ENCODE results near the gene NCBP2L. TPM values are rescaled to one million over a fixed set of nuclear protein-coding genes. Genes with fewer than 3 reads are reported as not detected.

NCBP2L gene
- total and polyA plus RNA-seq, 9 of the 15 experiments (the other 6 are each of a cell fraction or from before 2014, with no cell fraction given): not detected

DNA sequence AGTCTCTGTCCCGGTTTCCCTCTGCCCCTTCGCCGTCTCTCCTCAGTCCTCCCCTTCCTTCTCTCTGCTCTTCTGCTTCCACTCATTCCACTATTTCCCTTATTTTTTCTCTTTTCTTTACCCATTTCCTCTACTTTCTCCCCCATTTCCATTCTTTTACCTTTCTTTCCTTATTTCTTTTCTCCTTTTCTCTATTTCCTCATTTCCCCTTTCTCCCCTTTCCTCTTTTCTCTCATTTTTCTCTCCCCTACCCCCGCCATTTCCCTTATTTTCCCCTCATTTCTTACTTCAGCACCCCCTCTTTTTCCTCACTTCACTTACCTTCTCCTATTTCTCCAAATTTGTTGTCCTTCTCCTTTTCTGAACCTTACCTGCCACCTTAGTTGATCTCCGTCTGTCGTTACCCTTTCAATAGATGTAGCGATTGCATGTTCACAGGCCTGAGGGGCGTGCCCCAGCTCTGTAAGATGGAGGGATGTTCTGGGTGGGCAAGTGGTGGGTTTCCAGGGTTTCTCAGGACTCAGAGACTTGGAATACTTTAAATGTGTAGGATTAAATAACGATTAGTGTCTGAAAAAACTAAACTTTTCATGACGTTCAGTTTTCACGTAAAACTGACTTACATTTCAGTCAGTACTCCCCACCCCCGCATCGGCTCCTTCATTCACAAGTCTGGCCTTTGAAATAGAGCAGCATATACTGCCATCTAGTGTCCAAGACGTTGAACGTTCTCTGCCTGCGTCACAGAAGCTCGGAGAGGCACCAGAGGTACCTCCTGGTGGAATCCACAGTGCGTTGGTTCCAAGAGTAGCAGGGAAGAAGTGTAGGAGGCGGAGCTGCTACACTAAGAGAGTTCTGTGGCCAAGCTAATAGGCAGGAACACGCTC lies 641 bp upstream of the NCBP2L start (continued):
- TF ChIP-seq MGA (IDR thresholded peaks at IDR 0.05) (no peak), SRF (CRISPR knock-in tag; IDR thresholded peaks at IDR 0.05) (no peak), LCOR (CRISPR knock-in tag; IDR thresholded peaks at IDR 0.05) (no peak), CREBBP (IDR thresholded peaks at IDR 0.05; ENCODE audit: low read depth, low read length) (no peak), TOE1 (IDR thresholded peaks at IDR 0.05; ENCODE audit: borderline replicate concordance) (0 out of 2 replicates have a peak, but pooled peaks have one; percentile 42), TOE1 (CRISPR knock-in tag; IDR thresholded peaks at IDR 0.05; ENCODE audit: borderline replicate concordance, low read depth) (no peak)
- TF ChIP-seq, protein P1, sequence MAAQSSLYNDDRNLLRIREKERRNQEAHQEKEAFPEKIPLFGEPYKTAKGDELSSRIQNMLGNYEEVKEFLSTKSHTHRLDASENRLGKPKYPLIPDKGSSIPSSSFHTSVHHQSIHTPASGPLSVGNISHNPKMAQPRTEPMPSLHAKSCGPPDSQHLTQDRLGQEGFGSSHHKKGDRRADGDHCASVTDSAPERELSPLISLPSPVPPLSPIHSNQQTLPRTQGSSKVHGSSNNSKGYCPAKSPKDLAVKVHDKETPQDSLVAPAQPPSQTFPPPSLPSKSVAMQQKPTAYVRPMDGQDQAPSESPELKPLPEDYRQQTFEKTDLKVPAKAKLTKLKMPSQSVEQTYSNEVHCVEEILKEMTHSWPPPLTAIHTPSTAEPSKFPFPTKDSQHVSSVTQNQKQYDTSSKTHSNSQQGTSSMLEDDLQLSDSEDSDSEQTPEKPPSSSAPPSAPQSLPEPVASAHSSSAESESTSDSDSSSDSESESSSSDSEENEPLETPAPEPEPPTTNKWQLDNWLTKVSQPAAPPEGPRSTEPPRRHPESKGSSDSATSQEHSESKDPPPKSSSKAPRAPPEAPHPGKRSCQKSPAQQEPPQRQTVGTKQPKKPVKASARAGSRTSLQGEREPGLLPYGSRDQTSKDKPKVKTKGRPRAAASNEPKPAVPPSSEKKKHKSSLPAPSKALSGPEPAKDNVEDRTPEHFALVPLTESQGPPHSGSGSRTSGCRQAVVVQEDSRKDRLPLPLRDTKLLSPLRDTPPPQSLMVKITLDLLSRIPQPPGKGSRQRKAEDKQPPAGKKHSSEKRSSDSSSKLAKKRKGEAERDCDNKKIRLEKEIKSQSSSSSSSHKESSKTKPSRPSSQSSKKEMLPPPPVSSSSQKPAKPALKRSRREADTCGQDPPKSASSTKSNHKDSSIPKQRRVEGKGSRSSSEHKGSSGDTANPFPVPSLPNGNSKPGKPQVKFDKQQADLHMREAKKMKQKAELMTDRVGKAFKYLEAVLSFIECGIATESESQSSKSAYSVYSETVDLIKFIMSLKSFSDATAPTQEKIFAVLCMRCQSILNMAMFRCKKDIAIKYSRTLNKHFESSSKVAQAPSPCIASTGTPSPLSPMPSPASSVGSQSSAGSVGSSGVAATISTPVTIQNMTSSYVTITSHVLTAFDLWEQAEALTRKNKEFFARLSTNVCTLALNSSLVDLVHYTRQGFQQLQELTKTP (IDR thresholded peaks at IDR 0.05; ENCODE audit: low read depth in 1 of 2, partially characterized antibody in 2 of 2): peak in 1 of 2 experiments; percentile 21
